ENCODE results near the gene E4F1. TPM values are rescaled to one million over a fixed set of nuclear protein-coding genes. Genes with fewer than 3 reads are reported as not detected.

Gene E4F1
- total and polyA plus RNA-seq, 10 of the 15 experiments (the other 5 are each of a cell fraction or from before 2014, with no cell fraction given) = 0.23 to 36.5 (median 14.5) TPM

- TF ChIP-seq CUX1 (IDR thresholded peaks at IDR 0.05; ENCODE audit: insufficient replicate concordance, low read depth, low read length) (no peak), SP1 (IDR thresholded peaks at IDR 0.05; ENCODE audit: low read depth, low read length) (peak; percentile 59), RUNX3 (IDR thresholded peaks at IDR 0.05; ENCODE audit: low read length) (peak; percentile 51; the same call in 1 of the 2 replicates), CBX3 (IDR thresholded peaks at IDR 0.05; ENCODE audit: borderline replicate concordance, low read depth) (no peak), KDM1A (IDR thresholded peaks at IDR 0.05; ENCODE audit: borderline replicate concordance) (no peak), CEBPZ (IDR thresholded peaks at IDR 0.05; ENCODE audit: low read depth, low read length) (no peak), MEF2A (IDR thresholded peaks at IDR 0.05; ENCODE audit: insufficient read depth, low read depth, low read length) (no peak), MTA3 (IDR thresholded peaks at IDR 0.05; ENCODE audit: borderline replicate concordance, low read length) (no peak), ZBED1 (IDR thresholded peaks at IDR 0.05; ENCODE audit: borderline replicate concordance) (peak; percentile 41; the same call in 1 of the 2 replicates), TCF3 (IDR thresholded peaks at IDR 0.05; ENCODE audit: borderline replicate concordance, insufficient read depth, low read depth, low read length) (0 out of 2 replicates have a peak, but pooled peaks have one; percentile 51), TCF7 (IDR thresholded peaks at IDR 0.05; ENCODE audit: borderline replicate concordance) (no peak)
- TF ChIP-seq, protein P1, sequence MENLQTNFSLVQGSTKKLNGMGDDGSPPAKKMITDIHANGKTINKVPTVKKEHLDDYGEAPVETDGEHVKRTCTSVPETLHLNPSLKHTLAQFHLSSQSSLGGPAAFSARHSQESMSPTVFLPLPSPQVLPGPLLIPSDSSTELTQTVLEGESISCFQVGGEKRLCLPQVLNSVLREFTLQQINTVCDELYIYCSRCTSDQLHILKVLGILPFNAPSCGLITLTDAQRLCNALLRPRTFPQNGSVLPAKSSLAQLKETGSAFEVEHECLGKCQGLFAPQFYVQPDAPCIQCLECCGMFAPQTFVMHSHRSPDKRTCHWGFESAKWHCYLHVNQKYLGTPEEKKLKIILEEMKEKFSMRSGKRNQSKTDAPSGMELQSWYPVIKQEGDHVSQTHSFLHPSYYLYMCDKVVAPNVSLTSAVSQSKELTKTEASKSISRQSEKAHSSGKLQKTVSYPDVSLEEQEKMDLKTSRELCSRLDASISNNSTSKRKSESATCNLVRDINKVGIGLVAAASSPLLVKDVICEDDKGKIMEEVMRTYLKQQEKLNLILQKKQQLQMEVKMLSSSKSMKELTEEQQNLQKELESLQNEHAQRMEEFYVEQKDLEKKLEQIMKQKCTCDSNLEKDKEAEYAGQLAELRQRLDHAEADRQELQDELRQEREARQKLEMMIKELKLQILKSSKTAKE (IDR thresholded peaks at IDR 0.05; ENCODE audit: low read depth, poor library complexity, severe bottlenecking) = no peak
- TF ChIP-seq, protein P2, sequence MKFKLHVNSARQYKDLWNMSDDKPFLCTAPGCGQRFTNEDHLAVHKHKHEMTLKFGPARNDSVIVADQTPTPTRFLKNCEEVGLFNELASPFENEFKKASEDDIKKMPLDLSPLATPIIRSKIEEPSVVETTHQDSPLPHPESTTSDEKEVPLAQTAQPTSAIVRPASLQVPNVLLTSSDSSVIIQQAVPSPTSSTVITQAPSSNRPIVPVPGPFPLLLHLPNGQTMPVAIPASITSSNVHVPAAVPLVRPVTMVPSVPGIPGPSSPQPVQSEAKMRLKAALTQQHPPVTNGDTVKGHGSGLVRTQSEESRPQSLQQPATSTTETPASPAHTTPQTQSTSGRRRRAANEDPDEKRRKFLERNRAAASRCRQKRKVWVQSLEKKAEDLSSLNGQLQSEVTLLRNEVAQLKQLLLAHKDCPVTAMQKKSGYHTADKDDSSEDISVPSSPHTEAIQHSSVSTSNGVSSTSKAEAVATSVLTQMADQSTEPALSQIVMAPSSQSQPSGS (IDR thresholded peaks at IDR 0.05; ENCODE audit: low read length) = no peak
Measured at GRCh38 chr16:2267913-2268666, 44.7 kb downstream of the E4F1 start, which contains the start of gene RNPS1 (continued).
